Activated naive CD8-positive, alpha-beta T cell treated with anti-CD3 and anti-CD28 coated beads, Interleukin-2, amount 50 U/mL, for 16 hours (primary cell): ENCODE measurements around the gene AKAP13.
"Not testable (repeated sequence)": the region's sequence is repeated elsewhere in the genome, so short reads cannot be mapped to it uniquely, and the experiment has no call there.

Experiments used
- DNase-seq: peaks from one replicate; pipeline ENCODE4 v3.0.0-alpha.2; 2020; ENCODE audit warnings: low read depth, low spot score

Gene AKAP13

DNA sequence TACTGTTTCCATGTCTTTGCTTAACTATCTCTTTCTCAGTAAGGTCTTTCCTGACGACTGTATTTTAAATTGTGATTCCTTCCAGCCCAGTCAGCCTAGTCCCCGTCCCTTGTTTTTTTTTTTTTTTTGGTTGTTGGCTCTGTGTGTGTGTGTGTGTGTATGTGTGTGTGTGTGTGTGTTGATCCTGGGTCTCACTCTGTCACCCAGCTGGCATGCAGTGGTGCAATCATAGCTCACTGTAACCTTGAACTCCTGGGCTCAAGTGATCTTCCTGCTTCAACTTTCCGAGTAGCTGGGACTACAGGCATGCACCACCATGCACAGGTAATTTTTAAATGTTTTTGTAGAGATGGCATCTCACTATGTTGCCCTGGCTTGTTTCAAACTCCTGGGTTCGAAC lies 31.3 kb upstream of the AKAP13 start:
- not testable (repeated sequence) for DNase-seq

- no peak for DNase-seq
Measured at GRCh38 chr15:85350395-85350794, 30.0 kb upstream of the AKAP13 start.

DNA sequence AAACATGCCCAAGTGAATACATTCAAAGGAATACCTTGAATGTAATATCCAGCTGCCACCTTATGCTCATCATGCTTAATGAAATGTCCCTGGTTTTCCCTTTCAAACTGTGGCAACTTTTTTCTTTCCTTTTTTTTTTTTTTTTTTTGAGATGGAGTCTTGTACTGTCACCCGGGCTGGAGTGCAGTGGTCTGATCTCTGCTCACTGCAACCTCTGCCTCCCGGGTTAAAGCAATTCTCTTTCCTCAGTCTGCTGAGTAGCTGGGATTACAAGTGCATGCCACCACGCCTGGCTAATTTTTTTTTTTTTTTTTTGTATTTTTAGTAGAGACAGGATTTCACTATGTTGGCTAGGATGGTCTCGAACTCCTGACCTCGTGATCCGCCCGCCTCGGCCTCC lies 28.9 kb upstream of the AKAP13 start:
- DNase-seq, result not testable (repeated sequence)

DNA sequence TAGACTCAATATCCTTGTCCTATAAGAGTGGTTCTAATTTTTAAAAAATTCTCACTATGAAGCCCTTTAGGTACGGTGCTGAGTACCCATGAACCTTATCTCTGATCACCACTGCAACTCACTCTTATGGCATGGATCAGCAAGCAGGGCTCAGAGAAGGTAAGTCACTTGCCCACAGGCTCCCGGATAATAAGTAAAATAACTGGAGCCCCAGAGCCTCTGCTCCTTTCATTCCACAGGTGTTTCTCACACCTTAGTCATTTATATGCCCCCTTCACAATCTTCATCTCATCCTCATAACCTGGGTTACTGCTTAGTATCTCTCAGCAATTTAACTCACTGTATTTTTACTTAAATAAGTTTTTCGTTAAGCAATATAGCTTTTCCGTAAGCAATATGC lies 28.4 kb upstream of the AKAP13 start:
- DNase-seq, result no peak

DNA sequence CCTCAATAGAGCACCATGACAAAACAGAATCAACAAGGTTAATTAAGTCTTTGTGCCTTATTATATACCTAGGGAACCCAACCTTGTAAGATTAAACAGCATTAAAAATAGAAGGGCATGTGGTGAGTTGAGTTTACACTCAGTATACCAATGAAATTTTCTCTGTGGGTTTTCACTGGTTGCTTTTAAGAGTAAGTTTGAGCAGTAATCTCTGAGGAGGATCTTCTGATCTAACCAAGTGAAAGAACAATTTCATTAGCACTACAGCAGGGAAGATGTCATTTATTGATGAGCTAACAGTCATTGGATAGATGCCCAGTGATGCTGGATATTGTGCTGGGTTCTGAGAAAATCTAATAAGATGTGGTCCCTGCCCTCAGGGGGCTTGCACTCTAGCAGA lies 26.9 kb upstream of the AKAP13 start:
- no peak for DNase-seq

DNA sequence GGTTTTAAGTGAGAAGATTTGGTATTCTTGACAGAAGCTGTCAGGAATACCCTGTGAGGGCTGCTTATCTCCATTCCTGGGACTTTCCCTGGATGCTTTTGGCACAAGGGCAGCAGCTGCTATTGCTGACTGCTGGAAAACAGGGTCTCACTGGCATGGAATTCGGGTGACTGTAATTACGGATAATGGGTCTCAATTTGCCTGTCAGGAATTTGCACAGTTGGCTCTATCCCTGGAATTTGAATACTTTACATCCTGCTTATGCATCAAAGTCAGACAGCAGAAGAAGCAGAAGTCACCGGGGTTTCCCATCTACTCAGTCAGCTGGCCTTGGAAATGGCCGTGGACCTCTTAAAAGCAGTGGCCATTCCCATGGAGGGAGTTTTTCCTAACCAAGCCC lies 25.9 kb upstream of the AKAP13 start:
- DNase-seq, result no peak

DNA sequence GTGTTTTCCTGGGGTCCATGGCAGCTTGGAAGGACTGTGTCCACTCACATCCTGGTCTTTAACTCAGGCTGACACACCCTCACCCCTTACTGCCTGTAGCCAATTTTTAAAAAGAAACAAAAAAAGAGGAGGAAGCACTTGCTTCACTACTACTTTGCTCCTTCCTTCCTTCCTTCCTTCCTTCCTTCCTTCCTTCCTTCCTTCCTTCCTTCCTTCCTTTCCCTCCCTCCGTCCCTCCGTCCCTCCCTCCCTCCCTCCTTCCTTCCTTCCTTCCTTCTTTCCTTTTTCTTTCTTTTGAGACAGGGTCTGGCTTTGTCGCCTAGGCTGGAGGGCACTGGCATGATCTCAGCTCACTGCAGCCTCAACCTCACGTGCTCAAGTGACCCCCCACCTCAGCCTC lies 25.5 kb upstream of the AKAP13 start:
- DNase-seq, result no peak

DNA sequence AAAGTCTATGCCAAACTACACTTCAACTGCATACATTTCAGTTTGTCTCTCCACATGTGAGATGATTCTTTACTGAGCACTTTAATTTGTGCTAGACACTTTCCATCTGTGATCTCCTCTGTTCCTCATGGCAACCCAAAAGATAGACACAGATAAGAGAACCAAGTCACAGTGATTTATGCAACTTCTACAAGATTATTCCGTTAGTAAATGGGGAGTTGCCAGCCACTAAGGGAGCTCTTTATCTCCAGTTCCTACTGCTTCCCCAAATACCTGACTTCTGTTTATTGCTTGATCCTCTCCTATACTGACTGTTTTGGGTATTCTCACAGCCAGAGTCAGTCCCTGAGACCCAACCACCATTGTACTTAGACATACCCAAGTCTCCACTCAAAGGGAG lies 24.1 kb upstream of the AKAP13 start:
- no peak for DNase-seq

GRCh38 chr15:85361323-85361722 lies 19.1 kb upstream of the AKAP13 start:
- DNase-seq, result no peak

GRCh38 chr15:85362436-85363081 lies 17.8 kb upstream of the AKAP13 start:
- DNase-seq, result no peak

GRCh38 chr15:85365980-85366379 lies 14.4 kb upstream of the AKAP13 start:
- no peak for DNase-seq

DNA sequence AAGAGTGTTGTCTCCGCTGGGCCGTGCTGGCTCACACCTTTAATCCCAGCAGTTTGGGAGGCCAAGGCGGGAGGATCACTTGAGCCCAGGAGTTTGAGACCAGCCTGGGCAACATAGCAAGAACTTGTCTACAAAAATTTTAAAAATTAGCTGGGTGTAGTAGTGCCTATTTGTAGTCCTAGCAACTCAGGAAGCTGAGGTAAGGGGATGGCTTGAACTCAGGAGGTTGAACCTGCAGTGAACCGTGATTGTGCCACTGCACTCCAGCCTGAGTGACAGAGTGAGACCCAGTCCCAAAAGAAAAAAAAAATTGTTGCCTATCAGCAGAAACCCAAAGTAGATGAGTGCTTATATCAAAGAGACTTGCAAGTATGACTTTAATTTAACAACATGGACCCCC lies 12.7 kb upstream of the AKAP13 start:
- DNase-seq, result no peak

DNA sequence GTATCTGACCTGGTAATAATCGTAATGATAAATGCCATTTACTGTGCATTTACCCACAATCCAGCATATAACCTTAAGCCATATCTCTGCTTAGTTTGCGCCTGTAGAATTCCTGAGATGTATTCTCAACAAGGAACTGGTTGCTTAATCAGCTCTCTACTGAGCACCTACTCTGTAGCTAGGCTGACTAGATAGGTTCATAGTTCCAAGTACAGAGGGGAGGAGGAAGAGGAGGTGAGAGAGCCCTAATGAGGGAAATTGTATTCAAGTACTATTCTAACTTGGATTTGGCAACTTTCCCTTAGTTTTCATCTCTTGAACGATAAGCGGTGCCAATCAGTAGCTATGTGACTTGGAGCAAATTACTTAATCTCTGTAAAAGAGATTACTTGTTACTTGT lies 5.6 kb upstream of the AKAP13 start:
- DNase-seq, result no peak

DNA sequence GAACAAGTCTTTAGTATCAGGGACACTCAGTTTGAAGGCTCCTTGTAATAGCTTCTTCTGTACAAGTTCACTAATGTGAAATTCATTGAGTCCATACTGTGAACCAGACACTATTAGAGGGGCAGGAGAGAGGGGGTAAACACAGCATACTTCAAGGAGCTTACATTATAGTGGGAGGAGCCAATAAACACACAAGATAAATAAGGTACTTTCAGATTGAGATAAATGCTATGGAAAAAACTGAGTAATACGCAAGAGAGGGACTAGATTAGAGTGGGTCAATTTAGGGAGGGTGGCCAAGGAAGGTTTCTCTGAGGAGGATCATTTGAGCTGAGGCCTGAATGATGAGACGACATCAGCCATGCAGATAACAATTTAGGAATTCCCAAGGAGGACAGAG lies 3.1 kb upstream of the AKAP13 start:
- no peak for DNase-seq

DNA sequence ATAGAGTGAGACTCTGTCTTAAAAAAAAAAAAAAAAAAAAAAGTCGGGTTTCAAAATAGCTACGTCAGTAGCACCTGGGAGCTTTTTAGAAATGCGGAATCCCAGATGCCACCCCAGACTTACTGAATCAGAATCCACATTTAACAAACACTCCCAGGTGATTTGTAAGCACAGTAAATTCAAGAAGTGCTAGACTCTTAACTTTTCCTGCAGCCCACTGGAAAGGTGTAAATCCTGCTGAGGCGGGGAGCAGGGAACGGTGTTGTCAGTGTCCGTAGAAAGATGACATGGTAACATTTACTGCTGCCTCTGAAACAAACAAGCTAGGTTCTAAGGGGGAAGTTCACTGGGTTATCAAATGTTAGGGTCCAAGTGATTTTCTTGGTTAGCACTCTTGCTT lies 2.4 kb upstream of the AKAP13 start:
- DNase-seq, result no peak

- DNase-seq, result no peak
Measured at GRCh38 chr15:85379403-85380131, 836 bp upstream of the AKAP13 start.

DNA sequence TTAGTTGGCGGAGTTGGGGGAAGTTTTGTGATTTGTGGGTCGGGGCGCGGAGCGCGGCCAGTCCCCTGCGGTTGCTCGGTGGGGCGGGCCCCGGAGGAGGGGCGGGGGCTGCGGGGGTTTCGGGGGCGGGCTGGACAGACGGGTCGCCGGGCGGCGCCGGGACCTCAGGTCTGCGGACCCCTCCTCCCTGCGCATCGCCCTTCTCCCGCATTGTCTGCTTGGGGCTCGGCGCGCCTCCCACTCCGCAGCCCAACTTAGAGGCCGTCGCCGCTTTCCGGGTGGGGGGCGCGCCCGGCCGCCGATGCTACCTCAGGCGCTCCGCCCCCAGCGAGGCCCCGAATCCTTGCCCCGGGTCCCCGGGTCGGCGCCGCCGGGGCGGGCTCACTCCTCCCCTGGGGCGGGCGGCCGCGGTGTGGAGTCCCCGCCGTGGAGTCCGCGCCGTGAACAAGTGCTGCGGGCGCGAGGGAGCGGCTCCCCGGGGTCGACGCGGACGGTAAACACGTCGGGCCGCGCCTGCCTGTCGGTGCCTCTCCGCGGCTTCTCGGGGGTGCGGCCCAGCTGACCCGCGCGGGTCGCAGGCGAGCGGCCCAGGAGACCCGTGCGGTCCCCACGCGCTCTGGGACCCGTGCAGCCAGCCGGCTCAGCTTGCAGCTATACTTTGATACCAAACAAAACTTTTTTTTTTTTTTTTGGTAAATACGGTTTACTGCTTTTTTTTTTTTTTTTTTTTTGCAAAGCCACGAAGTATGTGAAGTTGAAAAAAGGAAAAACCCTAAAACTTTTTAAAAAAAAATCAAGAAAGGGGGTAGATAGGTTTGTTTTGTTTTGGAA lies 624 bp downstream of the AKAP13 start:
- DNase-seq, result peak; percentile 4

- DNase-seq, result no peak
Measured at GRCh38 chr15:85381850-85382751, 1.7 kb downstream of the AKAP13 start.

DNA sequence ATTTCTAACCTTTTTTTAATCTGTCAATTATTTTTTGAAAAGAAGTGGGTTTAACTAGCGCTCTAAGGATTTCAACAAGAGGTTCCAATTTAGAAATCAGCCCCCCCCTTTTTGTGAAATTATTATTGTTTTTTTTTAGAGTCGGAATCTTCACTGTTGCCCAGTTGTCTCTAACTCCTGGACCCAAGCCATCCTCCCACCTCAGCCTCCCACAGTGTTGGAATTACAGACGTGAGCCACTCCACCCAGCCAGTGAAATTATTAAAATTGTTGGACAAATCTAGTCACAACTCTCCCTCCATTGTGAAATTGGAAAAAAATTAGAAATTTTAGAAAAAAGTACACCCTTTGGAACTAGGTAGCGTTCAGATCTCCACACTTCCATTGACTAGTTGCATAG lies 2.5 kb downstream of the AKAP13 start:
- no peak for DNase-seq

GRCh38 chr15:85383470-85384148 lies 3.2 kb downstream of the AKAP13 start:
- no peak for DNase-seq

DNA sequence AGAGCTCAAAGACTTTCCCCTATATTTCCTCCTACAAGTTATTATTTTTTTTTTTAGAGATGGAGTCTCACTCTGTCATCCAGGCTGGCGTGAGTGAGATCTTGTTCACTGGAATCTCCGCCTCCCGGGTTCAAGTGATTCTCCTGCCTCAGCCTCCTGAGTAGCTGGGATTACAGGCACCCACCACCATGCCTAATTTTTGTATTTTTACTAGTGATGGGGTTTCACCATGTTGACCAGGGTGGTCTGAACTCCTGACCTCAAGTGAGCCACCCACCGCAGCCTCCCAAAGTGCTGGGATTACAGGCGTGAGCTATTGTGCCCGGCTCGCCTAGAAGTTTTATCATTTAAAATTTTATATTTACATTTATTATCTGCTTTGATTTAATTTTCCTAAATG lies 5.9 kb downstream of the AKAP13 start:
- DNase-seq, result no peak
